Measurements from ENCODE around the gene PHF3.

The PHF3 gene

GRCh38 chr6:63635588-63636517 is at the start of gene PHF3:
TSS of gene PHF3 (plus strand) at chr6:63635802. CDS start at chr6:63646552, 10,750 bp downstream.
- peak; percentile 93 for DNase-seq (ENCODE audit: low spot score)

GRCh38 chr6:63589952-63590411 is 45.6 kb upstream of the PHF3 start:
- DNase-seq (ENCODE audit: low spot score) = no peak

- no peak for DNase-seq (ENCODE audit: low spot score)
These were observed 42.7 kb upstream of the PHF3 start for GRCh38 chr6:63592886-63593285.

- DNase-seq (ENCODE audit: low spot score) = no peak
These were observed 38.2 kb upstream of the PHF3 start for GRCh38 chr6:63597141-63598048.

GRCh38 chr6:63598049-63599036 is 37.3 kb upstream of the PHF3 start:
- DNase-seq (ENCODE audit: low spot score) = peak; percentile 81

- DNase-seq (ENCODE audit: low spot score) = no peak
These were observed 36.4 kb upstream of the PHF3 start for GRCh38 chr6:63599243-63599642.

GRCh38 chr6:63600136-63600535 is 35.5 kb upstream of the PHF3 start:
- DNase-seq (ENCODE audit: low spot score) = no peak

- no peak for DNase-seq (ENCODE audit: low spot score)
These were observed 26.4 kb upstream of the PHF3 start for GRCh38 chr6:63609231-63609630.

GRCh38 chr6:63610944-63611343 is 24.7 kb upstream of the PHF3 start:
- DNase-seq (ENCODE audit: low spot score) = no peak

- no peak for DNase-seq (ENCODE audit: low spot score)
These were observed 24.0 kb upstream of the PHF3 start for GRCh38 chr6:63611560-63611959.

GRCh38 chr6:63615590-63615989 is 20.0 kb upstream of the PHF3 start:
- DNase-seq (ENCODE audit: low spot score) = no peak

- no peak for DNase-seq (ENCODE audit: low spot score)
These were observed 11.5 kb upstream of the PHF3 start for GRCh38 chr6:63624091-63624490.

- DNase-seq (ENCODE audit: low spot score) = no peak
These were observed 5.1 kb upstream of the PHF3 start for GRCh38 chr6:63630466-63630865.

GRCh38 chr6:63634630-63635029 is 972 bp upstream of the PHF3 start:
- no peak for DNase-seq (ENCODE audit: low spot score)

GRCh38 chr6:63635215-63635587 is 401 bp upstream of the PHF3 start:
- DNase-seq (ENCODE audit: low spot score) = no peak

- DNase-seq (ENCODE audit: low spot score) = peak; percentile 55
These were observed 968 bp downstream of the PHF3 start for GRCh38 chr6:63636518-63637021.

GRCh38 chr6:63637865-63638445 is 2.4 kb downstream of the PHF3 start:
- DNase-seq (ENCODE audit: low spot score) = no peak

GRCh38 chr6:63640062-63640461 is 4.5 kb downstream of the PHF3 start:
- DNase-seq (ENCODE audit: low spot score) = no peak

- no peak for DNase-seq (ENCODE audit: low spot score)
These were observed 8.3 kb downstream of the PHF3 start for GRCh38 chr6:63643862-63644261.

GRCh38 chr6:63644668-63645326 is 9.2 kb downstream of the PHF3 start:
- DNase-seq (ENCODE audit: low spot score) = no peak

All from hematopoietic multipotent progenitor cell treated with erythropoietin and hydrocortisone succinate and interleukin-3 and kit ligand, for 17 days (in vitro differentiated cells).